ENCODE data around the gene ORC2. TPM values are rescaled to one million over a fixed set of nuclear protein-coding genes. Genes with fewer than 3 reads are reported as not detected.
"Not testable (repeated sequence)": the region's sequence is repeated elsewhere in the genome, so short reads cannot be mapped to it uniquely, and the experiment has no call there.

ORC2 gene
- 10 to 100 TPM; 24.3 to 45.5 (median 39.9) TPM for polyA plus RNA-seq (ENCODE audit: insufficient read depth in 1 of 5, insufficient read length in 5 of 5, low replicate concordance in 1 of 5)
- long read RNA-seq, donor 1, full-length matches to known transcripts = 2 of 2 reads
- long read RNA-seq, donor 1, partial matches to known transcripts = 0 of 2 reads
- long read RNA-seq, donor 1, other reads (novel, unspliced or antisense) = 0 of 2 reads
- long read RNA-seq, donor 2, full-length matches to known transcripts = 2 of 2 reads
- long read RNA-seq, donor 2, partial matches to known transcripts = 0 of 2 reads
- long read RNA-seq, donor 2, other reads (novel, unspliced or antisense) = 0 of 2 reads
- long read RNA-seq, donor 3, full-length matches to known transcripts = 2 of 8 reads
- long read RNA-seq, donor 3, partial matches to known transcripts = 6 of 8 reads
- long read RNA-seq, donor 3, other reads (novel, unspliced or antisense) = 0 of 8 reads
- long read RNA-seq, donor 4, full-length matches to known transcripts = 2 of 7 reads
- long read RNA-seq, donor 4, partial matches to known transcripts = 5 of 7 reads
- long read RNA-seq, donor 4, other reads (novel, unspliced or antisense) = 0 of 7 reads
- long read RNA-seq, donor 5, full-length matches to known transcripts = 3 of 12 reads
- long read RNA-seq, donor 5, partial matches to known transcripts = 9 of 12 reads
- long read RNA-seq, donor 5, other reads (novel, unspliced or antisense) = 0 of 12 reads
- long read RNA-seq, donor 6, full-length matches to known transcripts = 5 of 10 reads
- long read RNA-seq, donor 6, partial matches to known transcripts = 5 of 10 reads
- long read RNA-seq, donor 6, other reads (novel, unspliced or antisense) = 0 of 10 reads
- long read RNA-seq, donor 7, full-length matches to known transcripts = 2 of 2 reads
- long read RNA-seq, donor 7, partial matches to known transcripts = 0 of 2 reads
- long read RNA-seq, donor 7, other reads (novel, unspliced or antisense) = 0 of 2 reads
- long read RNA-seq, donor 8, full-length matches to known transcripts = 2 of 2 reads
- long read RNA-seq, donor 8, partial matches to known transcripts = 0 of 2 reads
- long read RNA-seq, donor 8, other reads (novel, unspliced or antisense) = 0 of 2 reads

DNA sequence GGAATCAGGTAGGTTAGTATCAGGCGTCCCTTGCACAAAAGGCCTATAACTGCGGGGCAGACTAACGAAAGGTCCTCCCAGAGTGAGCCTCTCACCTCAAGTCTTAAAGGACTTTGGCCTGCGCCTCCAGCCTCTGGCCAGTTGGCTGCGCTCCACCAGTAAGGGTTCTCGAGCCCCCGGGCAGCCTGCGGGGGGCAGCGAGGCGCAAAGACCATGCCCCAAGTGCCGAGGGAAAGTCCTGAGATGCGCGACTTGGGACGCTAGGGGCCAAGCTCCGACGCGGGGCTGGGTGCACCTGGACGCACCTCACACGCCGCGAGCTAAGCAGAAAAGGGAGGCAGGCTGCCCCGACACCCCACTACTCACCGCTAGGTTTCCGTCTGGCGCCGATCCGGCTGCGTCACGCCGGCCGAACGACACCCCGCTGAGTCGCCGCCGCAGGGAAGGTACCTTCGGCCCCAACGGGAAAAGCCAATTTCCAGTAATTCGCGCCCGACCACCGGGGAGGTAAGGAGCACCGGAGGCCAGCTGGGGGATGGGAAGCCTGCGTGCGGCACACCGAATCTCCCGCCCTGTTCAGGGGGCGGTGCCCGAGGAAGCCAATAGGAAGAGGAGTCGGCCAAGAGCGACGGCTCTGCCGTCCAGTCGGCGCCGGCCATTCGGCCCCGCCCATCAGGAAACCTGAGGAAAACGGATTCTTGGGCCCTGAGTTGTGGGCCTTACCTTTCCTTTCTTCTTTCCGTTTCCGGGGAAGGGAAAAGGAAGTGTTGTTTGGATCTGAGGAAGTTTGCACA is at the start of gene ORC2:
TSS of gene ORC2 (minus strand) at position 537 of the 794 bp plus-strand sequence. CDS start 5,537 bp downstream, outside the sequence.
- DNase-seq = peak; percentile 96

DNA sequence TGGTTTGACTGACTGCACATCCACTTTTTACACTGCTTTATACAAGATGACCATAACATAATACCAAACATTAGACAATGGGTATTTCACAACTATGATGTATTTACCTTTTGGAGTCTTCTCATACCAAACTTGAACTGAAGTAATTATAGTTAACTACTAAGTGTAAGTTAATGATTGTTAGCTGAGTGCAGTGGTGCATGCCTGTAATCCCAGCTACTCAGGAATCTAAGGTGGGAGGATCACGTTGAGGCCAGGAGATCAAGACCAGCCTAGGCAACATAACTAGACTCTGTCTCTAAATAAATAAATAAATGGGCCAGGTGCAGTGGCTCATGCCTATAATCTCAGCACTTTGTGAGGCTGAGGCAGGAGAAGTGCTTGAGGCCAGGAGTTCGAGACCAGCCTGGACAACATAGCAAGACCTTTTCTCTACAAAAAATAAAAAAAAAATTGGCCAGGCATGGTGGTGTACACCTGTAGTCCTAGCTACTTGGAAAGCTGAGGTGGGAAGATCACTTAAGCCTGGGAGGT is 44.9 kb upstream of the ORC2 start:
- no peak for DNase-seq

DNA sequence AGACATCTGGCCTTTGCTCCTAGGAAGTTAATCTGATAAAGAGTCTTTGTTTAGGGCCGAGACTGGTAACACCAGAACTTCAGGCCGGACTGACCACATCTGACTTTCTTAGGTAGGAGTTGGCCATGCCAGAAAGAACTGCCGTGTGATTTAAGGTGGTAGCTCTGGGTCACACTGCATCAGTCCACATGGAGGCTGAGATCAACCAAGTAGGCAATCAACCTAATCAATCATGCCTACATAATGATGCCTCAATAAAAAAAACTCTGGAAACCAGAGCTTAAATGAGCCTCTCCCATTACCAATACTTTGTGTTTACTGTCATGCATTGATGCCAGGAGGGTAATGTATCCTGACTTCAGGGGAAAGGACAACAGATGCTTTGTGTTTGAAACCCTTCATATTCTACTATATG is 44.1 kb upstream of the ORC2 start:
- no peak for DNase-seq

DNA sequence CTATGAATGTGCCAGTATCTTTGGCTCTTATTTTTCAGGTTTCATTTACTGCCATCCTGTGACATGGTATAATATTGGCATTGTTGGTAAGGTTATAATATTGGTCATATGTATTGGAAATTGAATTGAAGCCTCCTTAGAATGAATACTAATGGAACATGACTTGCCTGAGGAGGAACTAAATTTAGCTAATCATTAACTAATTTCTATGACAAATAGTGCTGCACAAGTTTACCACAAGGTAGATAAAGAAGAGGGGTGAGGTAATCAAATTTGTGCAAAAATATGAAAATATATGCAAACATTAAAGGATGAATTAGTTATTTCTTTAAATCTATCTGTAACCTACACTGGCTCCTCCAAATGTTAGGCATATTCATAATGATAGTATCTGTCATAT is 43.2 kb upstream of the ORC2 start:
- no peak for DNase-seq

DNA sequence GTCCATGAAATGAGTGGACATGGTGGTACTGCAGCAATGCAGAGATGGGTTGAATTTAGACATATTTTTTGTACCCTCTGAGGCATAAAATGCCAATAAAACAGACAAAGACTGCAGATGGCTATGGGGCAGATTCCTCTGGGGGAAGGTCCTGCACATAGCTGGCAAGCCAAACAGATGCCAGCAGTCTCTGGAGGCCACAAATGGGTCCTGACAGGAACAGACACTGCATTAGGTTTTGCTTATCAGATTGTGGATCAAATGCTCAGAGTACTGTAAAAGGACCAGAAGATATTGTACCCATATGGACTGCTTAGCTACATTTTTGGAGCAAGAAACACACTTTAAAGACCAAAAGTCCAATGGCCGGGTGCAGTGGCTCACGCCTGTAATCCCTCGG is 40.9 kb upstream of the ORC2 start:
- DNase-seq = no peak

DNA sequence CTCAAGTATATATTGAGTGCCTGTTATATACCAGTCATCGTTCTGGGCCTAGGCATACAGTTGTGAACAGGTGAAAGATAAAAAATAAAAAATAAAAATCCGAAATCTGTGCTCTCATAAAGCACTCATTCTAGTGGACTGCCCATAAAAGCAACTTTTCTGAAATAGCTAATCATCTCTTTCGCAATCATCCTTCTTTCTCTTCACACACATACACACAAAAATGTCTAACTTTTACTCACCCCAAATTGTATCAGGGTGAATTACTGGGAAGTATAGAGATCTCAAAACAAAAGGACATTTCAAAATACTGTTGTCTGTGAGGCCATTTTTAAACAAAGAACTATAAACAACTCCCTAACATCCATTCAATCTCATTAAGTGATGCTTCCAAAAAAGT is 29.6 kb upstream of the ORC2 start:
- DNase-seq = no peak

DNA sequence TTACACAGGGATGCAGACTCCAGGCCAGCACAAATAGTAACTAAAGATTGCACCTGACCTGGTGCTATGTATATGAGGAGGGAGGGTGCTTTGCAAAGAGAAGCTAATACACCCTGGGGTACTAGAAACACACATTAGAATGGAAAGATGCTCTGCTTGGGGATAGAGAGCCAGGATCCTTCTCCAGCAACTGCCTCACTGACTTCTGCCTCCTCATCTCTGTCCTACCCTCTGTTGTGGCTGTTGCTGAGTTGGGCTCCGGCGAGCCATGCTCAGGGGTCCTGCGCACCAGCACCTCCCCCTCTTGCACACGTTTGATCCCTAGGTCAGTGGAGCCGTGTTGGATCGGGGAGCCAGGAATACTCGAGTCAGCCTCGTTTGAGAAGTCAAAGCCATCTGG is 23.7 kb upstream of the ORC2 start:
- no peak for DNase-seq

DNA sequence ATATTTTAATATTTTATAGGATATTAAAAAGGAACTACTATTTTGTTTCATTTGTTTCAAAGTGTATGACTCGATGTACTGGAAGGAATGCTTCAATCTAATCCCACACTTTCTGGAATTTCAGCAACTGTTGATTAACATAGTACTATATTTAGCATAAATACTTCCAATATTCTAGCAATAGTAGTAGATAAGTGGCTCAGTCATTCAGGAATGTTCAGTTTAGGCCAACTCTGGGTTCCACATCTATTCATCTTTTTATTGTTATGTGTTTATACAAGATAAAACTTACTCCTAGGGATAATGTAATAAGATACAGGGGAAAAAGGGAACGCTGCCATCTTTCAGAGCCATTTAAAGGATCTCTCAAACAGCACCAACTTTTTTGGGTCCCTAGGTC is 22.3 kb upstream of the ORC2 start:
- DNase-seq = no peak

DNA sequence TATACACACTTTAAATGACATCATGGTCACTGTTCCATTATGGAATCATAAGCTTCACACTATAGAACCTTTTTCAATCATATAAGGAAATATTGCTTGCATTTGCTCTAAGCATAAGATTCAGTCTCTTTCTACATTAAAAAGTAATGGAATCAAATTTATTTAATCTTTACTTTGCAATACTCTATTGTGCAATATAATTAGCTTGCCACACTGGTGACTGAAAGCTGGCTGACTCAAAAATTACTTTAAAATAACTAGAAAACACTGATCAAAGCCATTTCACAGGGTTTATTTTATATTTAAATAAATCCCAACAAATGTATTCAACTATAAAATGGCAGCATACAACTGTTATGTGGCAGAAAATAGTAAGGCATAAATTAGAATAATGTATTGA is 13.2 kb upstream of the ORC2 start:
- no peak for DNase-seq

DNA sequence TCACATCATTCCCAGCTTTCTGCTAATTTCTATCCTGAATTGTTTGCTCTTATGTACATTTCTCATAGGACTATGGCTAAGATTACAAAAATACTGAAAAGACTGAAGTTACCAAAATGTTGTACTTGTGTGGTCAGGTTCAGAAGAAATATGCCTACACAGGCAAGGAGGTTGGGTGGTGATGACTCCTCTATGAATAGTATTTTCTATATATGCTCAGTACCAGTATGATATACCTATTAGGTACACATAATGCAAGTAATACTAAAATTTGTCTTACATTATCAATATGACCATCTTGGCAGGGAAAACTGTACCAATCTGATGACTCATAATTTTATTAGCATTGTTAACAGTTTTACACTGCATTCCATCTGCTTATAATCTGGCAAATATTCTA is 12.2 kb upstream of the ORC2 start:
- no peak for DNase-seq

DNA sequence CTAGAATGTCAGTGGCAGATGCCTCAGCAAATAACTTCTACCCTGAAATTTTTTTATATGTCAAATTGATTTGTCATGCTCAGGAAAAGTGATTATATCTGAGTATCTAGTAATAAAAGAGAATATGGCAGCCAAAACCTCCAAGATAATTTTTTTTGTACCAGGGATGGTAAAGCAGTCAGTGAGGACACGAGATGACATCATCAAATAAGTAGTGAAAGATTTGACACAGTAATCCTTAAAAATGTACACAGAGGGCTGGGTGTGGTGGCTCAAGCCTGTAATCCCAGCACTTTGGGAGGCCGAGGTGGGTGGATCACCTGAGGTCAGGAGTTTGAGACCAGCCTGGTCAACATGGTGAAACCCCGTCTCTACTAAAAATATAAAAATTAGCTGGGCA is 6.6 kb upstream of the ORC2 start:
- DNase-seq = not testable (repeated sequence)

DNA sequence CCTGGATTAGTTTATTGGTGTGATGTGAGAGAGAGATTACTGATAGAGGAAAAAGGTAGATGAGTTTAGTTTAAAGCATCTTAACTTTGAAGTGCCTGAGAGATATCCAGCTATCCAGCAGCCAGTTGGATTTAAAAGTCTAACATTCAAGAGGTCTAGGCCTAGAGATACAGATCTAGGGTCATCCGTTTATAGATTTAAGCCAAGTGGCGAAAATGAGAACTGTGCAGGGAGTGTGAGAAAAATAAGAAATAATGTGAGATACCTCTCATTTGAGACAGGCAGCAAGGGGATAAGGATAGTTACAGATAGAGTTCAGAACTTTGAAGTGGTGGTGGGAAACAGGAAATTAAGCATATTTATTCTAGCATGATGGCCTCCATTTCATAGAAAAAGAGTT is 5.3 kb upstream of the ORC2 start:
- no peak for DNase-seq

DNA sequence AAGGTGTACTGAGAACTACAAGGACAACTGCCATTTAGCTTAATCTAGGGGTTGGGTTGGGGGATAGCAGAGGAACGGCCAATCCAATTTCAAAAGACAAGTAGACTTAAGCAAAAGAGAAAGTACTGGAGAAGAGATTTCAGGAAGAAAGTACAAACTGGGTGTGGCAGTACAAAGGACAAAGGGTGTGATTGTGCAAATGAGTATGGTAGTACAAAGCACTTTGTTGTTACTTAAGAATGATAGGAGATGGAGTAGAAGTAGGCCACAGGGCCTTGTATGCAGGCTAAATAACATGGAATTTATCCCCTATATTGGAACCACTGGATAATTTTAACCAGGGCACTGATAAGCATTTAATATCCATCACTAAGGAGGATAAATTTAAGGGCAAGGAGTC is 4.7 kb upstream of the ORC2 start:
- DNase-seq = no peak

DNA sequence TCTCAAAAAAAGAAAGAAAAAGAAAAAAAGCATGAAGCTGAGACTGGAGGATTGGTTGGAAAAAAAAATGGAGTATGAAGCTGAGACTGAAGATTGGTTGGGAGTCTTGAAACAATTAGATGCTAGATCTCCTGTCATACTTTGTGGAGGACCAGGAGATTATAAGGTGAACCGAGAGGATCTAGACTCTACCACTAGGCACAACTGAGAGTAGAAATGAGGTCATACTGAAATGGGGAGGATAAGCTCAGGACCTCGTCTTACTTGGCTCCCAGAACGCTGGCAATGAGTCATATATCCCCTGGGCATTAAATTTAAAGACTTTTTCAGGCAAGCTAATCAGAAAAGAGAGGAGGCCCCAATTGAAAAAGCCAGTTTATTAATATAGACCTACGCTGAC is 3.3 kb upstream of the ORC2 start:
- DNase-seq = no peak

DNA sequence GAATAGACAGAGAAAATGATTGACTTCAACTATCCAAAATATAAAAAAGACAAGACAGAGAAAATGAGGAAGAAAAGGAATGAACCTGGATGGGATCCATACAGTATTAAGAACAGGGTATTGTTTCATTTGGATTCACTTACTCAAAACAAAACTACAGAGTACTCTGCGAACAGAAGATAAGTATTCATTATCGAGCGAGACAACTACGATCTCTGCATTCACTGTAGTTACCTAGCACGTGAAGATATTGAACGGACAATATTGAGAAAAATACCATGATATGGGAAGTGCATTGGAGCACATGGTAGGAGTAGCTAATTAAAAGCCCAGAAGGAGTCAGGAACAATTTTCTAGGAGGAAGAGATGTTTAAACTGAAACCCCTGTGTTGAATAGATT is 1.0 kb upstream of the ORC2 start:
- no peak for DNase-seq

DNA sequence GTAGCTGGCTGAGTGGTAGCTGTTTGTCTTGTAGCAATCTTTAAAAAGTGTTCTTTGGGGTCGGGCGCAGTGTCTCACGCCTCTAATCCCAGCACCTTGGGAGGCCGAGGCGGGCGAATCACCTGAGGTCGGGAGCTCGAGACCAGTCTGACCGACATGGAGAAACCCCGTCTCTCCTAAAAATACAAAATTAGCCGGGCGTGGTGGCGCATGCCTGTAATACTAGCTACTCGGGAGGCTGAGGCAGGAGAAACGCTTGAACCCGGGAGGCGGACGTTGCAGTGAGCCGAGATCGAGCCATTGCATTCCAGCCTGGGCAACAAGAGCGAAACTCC is 425 bp upstream of the ORC2 start:
- DNase-seq = not testable (repeated sequence)

DNA sequence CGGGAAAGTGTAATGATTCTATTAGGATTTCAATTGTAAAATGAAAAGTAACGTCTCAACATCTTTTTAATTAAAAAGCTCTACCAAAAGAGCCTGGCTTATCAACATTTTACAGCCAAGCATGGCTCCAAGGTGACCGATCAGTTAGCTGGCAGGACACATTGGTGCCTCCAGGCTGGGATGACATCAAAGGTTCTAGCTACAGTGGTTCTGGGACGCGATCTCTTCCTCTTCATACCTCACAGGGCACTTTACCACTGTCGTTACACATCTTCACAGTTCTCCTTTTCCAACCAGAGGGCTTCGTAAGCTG is 693 bp downstream of the ORC2 start:
- no peak for DNase-seq

DNA sequence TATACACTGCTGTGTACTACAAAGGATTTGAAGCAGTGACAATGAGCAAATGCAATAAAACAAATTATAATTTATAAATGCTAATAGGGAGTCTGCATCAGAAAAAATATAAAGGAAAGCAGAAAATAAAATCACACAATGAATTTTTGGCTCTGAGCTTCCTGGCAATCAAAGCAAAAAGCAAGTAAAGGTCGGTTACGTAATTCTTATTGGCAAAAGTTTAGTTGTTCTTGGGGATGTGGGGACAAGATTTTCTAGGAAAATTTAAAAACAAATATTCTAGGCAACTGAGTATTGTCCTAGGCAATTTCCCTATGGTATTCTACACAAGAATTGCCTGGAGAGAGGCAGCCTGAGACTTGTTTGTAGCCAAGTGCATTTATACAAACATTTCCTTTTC is 1.8 kb downstream of the ORC2 start:
- no peak for DNase-seq

DNA sequence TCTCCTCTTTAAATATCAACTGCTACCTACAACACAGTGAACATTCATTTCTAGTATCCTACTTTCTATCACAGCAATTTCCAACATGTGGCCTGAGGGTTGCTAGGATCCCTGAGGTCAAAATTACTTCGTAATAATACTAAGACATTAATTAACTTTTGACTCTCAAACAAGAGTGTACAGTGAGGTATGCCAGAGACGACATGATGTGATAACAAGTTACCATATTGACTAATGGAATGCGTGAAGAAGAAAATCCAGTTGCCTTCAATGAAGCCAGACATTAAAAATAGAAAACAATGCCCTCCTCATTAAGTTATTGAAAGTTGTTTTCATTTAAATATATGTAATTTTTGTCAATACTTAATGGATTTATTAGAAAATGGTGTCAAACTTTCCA is 13.1 kb downstream of the ORC2 start:
- no peak for DNase-seq

DNA sequence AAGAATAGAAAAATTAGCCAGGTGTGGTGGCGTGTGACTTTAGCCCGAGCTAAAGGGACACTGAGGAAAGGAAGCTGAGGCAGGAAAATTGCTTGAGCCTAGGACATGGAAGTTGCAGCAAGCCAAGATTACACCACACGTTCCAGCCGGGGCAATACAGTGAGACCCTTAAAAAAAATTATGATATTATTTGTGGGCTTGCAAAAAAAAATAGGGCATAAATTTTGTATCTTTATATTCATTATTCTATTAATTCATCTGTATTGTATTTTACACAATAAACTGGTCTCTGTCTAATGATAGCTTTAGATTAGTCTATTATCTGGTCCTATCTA is 18.1 kb downstream of the ORC2 start:
- no peak for DNase-seq

DNA sequence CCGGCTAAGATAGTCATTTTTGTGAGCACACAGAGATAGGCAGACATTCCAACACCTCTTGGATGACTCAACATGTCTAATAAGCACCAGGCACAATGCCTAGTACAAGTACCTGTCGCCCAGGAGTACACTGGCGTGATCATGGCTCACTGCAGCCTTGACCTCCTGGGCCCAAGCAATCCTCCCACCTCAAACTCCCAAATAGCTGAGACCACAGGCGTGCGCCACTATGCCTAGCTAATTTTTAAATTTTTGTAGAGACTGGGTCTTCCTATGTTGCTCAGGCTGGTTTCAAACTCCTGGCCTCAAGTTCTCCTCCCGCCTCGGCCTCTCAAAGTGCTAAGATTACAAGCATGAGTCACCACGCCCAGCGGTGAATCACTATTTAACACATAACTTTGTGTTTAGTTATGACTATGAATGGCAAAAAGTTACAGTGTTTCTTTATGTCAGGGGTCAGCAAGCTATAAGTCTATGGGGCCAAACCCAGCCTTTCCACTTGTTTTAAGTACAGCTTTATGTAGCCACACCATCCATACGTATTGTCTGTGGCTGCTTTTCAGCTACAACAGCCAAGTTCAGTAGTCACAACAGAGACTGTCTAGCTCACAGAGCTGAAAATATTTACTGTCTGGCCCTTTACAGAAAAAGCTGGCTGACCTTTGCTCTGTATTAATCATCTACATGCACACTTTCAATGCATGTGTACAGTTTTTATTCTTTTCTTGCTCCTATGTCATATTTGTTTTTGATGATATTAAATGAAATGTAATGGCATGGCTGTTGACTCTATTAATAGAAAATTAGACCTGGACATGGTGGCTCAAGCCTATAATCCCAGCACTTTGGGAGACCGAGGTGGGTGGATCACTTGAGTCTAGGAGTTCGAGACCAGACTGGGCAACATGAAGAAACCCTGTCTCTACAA is 18.7 kb downstream of the ORC2 start:
- DNase-seq = no peak
